Ishikawa (cell line): Measurements from ENCODE around the gene STX7.

Experiments used
- CREB1 ChIP-seq: IDR thresholded peaks from 2 replicates; pipeline ENCODE4 v1.6.1; 2012; ENCODE audit warnings: low read depth
- EGR1 ChIP-seq: IDR thresholded peaks from 2 replicates; pipeline ENCODE4 v1.6.1; 2012
- EP300 ChIP-seq: IDR thresholded peaks from 2 replicates; pipeline ENCODE4 v1.6.1; 2012; ENCODE audit warnings: borderline replicate concordance
- NFIC ChIP-seq: IDR thresholded peaks from 2 replicates; pipeline ENCODE4 v1.6.1; 2012
- RAD21 ChIP-seq: IDR thresholded peaks from 2 replicates; pipeline ENCODE4 v1.6.1; 2012; ENCODE audit warnings: low read depth
- REST ChIP-seq: IDR thresholded peaks from 2 replicates; pipeline ENCODE4 v1.6.1; 2012; ENCODE audit warnings: low read depth, mild to moderate bottlenecking
- TAF1 ChIP-seq: IDR thresholded peaks from 2 replicates; pipeline ENCODE4 v1.6.1; 2012; ENCODE audit warnings: low read depth, mild to moderate bottlenecking
- ZBTB7A ChIP-seq: IDR thresholded peaks from 2 replicates; pipeline ENCODE4 v1.6.1; 2012; ENCODE audit warnings: low read depth
- TF ChIP-seq, protein P1 (sequence below): IDR thresholded peaks from 2 replicates; pipeline ENCODE4 v1.6.1; 2012

GRCh38 chr6:132512342-132512637 is 626 bp downstream of the STX7 start:
- TF ChIP-seq NFIC (no peak), CREB1 (no peak), EP300 (no peak), EGR1 (no peak), ZBTB7A (no peak), TAF1 (no peak), REST (no peak), RAD21 (no peak)
- TF ChIP-seq, protein P1, sequence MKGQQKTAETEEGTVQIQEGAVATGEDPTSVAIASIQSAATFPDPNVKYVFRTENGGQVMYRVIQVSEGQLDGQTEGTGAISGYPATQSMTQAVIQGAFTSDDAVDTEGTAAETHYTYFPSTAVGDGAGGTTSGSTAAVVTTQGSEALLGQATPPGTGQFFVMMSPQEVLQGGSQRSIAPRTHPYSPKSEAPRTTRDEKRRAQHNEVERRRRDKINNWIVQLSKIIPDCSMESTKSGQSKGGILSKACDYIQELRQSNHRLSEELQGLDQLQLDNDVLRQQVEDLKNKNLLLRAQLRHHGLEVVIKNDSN: no peak
